HT-29 (cell line): Measurements from ENCODE around the gene C16orf74. TPM values are rescaled to one million over a fixed set of nuclear protein-coding genes. Genes with fewer than 3 reads are reported as not detected.

Experiments used
- DNase-seq: peaks from one replicate; pipeline ENCODE4 v3.0.0-alpha.2; 2015; ENCODE audit warnings: low spot score
- small RNA-seq: library from RNA; depleted of rRNA; stranded (forward); fragments of <200 nt; gene quantifications from one replicate; pipeline ENCODE3, GENCODE V24; 2014
- total RNA-seq: library from RNA; depleted of rRNA; stranded (reverse); fragments of >200 nt; shearing (Covaris generic); gene quantifications from 2 replicates; pipeline ENCODE4 v1.2.3, GENCODE V29; 2014; rRNA removed

The C16orf74 gene
- total RNA-seq, 1 experiment from 2014 or later: 92.0 TPM

DNA sequence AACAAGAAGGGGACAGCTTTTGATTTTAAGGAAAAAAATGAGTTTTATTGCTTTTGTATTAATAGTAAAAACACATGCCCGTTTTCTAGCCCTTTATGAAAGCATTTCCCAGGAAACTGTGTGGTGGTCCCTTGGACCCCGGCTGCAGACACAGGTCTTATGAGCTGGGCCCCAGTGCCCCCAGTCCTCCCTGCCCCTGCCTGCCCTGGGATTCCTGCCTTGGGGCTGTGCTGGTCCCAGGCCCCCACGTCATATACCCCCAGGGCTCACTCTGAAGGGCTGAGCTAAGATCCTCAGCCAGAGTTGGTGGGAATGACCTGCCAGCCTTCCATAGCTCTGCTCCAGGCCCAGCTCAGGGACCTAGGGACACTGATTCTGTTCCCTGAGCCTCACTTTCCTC lies 92.9 kb downstream of the C16orf74 start:
- DNase-seq: no peak

Small RNAs within 50 kb of the gene (small RNA-seq; reads per million reads assigned to genes)
- gene RN7SL381P (not detected), gene RNU1-103P (not detected)

Other genes starting within 250 kb of the C16orf74 start
- gene GSE1, start 137.8 kb downstream of the C16orf74 start, total RNA-seq: 81.1 and 84.7 TPM in 2 replicates
- gene GINS2, start 62.1 kb downstream of the C16orf74 start, total RNA-seq: 22.8 and 23.4 TPM in 2 replicates
- gene EMC8, start 48.4 kb upstream of the C16orf74 start, total RNA-seq: 98.2 and 107 TPM in 2 replicates
- 443 and 485 TPM in 2 replicates for gene COX4I1, start 48.6 kb upstream of the C16orf74 start, total RNA-seq
- gene IRF8, start 148.1 kb upstream of the C16orf74 start, total RNA-seq: 0.23 TPM in 1 of 2 replicates, not detected in the other